ENCODE results near the gene GNRH2. TPM values are rescaled to one million over a fixed set of nuclear protein-coding genes. Genes with fewer than 3 reads are reported as not detected.

The GNRH2 gene
- total RNA-seq, 1 donor from 2014 or later: 0.37 TPM

GRCh38 chr20:3067139-3068014, 24.0 kb downstream of the GNRH2 start:
- H3K27me3 Mint-ChIP-seq (ENCODE audit: insufficient read depth, low read depth): peaks cover 12% of the 10 kb centered on the region
- H3K36me3 Mint-ChIP-seq: no peaks in the 10 kb centered on the region
- no peak overlapping the region for H3K27ac Mint-ChIP-seq

DNA sequence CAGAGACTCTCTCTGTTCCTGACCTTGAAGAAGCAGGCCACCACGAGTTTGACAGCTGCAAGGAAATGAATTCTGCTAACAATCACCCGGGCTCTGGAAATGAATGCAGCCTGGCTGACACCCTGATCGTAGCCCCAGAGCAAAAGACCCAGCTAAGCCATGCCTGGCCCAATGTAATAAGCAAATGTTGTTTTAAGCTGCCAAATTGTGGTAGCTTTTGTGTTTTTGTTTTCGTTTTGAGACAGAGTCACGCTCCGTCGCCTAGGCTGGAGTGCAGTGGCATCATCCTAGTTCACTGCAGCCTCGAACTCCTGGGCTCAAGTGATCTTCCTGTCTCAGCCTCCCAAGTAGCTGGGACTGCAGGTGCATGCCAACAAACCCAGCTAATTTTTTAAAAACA, 24.7 kb downstream of the GNRH2 start:
- no peaks in the 10 kb centered on the region for H4K20me1 ChIP-seq (ENCODE audit: low read depth)
- TF ChIP-seq, protein P1, sequence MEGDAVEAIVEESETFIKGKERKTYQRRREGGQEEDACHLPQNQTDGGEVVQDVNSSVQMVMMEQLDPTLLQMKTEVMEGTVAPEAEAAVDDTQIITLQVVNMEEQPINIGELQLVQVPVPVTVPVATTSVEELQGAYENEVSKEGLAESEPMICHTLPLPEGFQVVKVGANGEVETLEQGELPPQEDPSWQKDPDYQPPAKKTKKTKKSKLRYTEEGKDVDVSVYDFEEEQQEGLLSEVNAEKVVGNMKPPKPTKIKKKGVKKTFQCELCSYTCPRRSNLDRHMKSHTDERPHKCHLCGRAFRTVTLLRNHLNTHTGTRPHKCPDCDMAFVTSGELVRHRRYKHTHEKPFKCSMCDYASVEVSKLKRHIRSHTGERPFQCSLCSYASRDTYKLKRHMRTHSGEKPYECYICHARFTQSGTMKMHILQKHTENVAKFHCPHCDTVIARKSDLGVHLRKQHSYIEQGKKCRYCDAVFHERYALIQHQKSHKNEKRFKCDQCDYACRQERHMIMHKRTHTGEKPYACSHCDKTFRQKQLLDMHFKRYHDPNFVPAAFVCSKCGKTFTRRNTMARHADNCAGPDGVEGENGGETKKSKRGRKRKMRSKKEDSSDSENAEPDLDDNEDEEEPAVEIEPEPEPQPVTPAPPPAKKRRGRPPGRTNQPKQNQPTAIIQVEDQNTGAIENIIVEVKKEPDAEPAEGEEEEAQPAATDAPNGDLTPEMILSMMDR (IDR thresholded peaks at IDR 0.05): no peak
- no peak for TF ChIP-seq EZH2 (IDR thresholded peaks at IDR 0.05)
- no peak for TF ChIP-seq EZH2phosphoT487 (IDR thresholded peaks at IDR 0.05)

More at GRCh38 chr20:3067139-3068014, 24.0 kb downstream of the GNRH2 start:
- no peak for DNase-seq (ENCODE audit: low spot score)
- Histone ChIP-seq H3K4me1 (no peaks in the 10 kb centered on the region), H3K79me2 (ENCODE audit: low read depth) (no peaks in the 10 kb centered on the region), H4K20me1 (ENCODE audit: low read depth) (no peaks in the 10 kb centered on the region), H3K4me3 (no peak overlapping the region), H3K4me2 (no peak overlapping the region), H3K36me3 (no peaks in the 10 kb centered on the region), H3K9me3 (ENCODE audit: low read depth) (no peaks in the 10 kb centered on the region), H3F3A (ENCODE audit: low read depth) (no peaks in the 10 kb centered on the region), H3K27me3 (peaks cover 22% of the 10 kb centered on the region), H3K27ac (no peak overlapping the region), H2AFZ (replicated peaks) (no peak overlapping the region), H3K9ac (no peak overlapping the region)
- TF ChIP-seq EZH2phosphoT487 (IDR thresholded peaks at IDR 0.05): no peak
- TF ChIP-seq EZH2 (IDR thresholded peaks at IDR 0.05): no peak
- TF ChIP-seq, protein P1 (IDR thresholded peaks at IDR 0.05): no peak
- H3K9me3 Mint-ChIP-seq: no peaks in the 10 kb centered on the region
- H3K4me3 Mint-ChIP-seq: no peak overlapping the region
- H3K4me1 Mint-ChIP-seq: peaks cover 4% of the 10 kb centered on the region

GRCh38 chr20:3068986-3069900, 25.8 kb downstream of the GNRH2 start:
- Mint-ChIP-seq H3K9me3 (no peaks in the 10 kb centered on the region), H3K4me3 (no peak overlapping the region), H3K4me1 (peaks cover 12% of the 10 kb centered on the region), H3K36me3 (no peaks in the 10 kb centered on the region), H3K27me3 (ENCODE audit: insufficient read depth, low read depth) (peaks cover 14% of the 10 kb centered on the region), H3K27ac (no peak overlapping the region)
- no peak overlapping the region for H2AFZ ChIP-seq (replicated peaks)
- H4K20me1 ChIP-seq (ENCODE audit: low read depth): no peaks in the 10 kb centered on the region
- H3K9me3 ChIP-seq (ENCODE audit: low read depth): no peaks in the 10 kb centered on the region
- peak; percentile 23 for DNase-seq (ENCODE audit: low spot score)
- H3K27me3 ChIP-seq: peaks cover 40% of the 10 kb centered on the region
- no peaks in the 10 kb centered on the region for H3K79me2 ChIP-seq (ENCODE audit: low read depth)
- H3K4me1 ChIP-seq: no peaks in the 10 kb centered on the region
- no peaks in the 10 kb centered on the region for H3F3A ChIP-seq (ENCODE audit: low read depth)
- H3K27ac ChIP-seq: no peak overlapping the region
- no peak for TF ChIP-seq EZH2 (IDR thresholded peaks at IDR 0.05)
- TF ChIP-seq, protein P1 (IDR thresholded peaks at IDR 0.05): no peak
- no peak for TF ChIP-seq EZH2phosphoT487 (IDR thresholded peaks at IDR 0.05)
- H3K9ac ChIP-seq: no peak overlapping the region
- no peak overlapping the region for H3K4me2 ChIP-seq
- no peak overlapping the region for H3K4me3 ChIP-seq
- no peaks in the 10 kb centered on the region for H3K36me3 ChIP-seq

More for the DNA sequence above, 24.7 kb downstream of the GNRH2 start:
- H3K4me3 Mint-ChIP-seq: no peak overlapping the region
- H3K9ac ChIP-seq: no peak overlapping the region
- peaks cover 28% of the 10 kb centered on the region for H3K27me3 ChIP-seq
- no peaks in the 10 kb centered on the region for H3K9me3 ChIP-seq (ENCODE audit: low read depth)
- no peak overlapping the region for H3K4me3 ChIP-seq
- DNase-seq (ENCODE audit: low spot score): no peak
- no peak overlapping the region for H2AFZ ChIP-seq (replicated peaks)
- H3F3A ChIP-seq (ENCODE audit: low read depth): no peaks in the 10 kb centered on the region
- peaks cover 12% of the 10 kb centered on the region for H3K27me3 Mint-ChIP-seq (ENCODE audit: insufficient read depth, low read depth)
- no peak overlapping the region for H3K27ac ChIP-seq
- H3K36me3 ChIP-seq: no peaks in the 10 kb centered on the region
- no peaks in the 10 kb centered on the region for H3K9me3 Mint-ChIP-seq
- no peaks in the 10 kb centered on the region for H3K36me3 Mint-ChIP-seq
- no peak overlapping the region for H3K27ac Mint-ChIP-seq
- peaks cover 11% of the 10 kb centered on the region for H3K4me1 Mint-ChIP-seq
- H3K4me2 ChIP-seq: no peak overlapping the region
- H3K79me2 ChIP-seq (ENCODE audit: low read depth): no peaks in the 10 kb centered on the region
- no peaks in the 10 kb centered on the region for H3K4me1 ChIP-seq

Measured in neural progenitor cell (in vitro differentiated cells).